Measurements from ENCODE around the gene CAND1. TPM values are rescaled to one million over a fixed set of nuclear protein-coding genes. Genes with fewer than 3 reads are reported as not detected.

The CAND1 gene
- total RNA-seq, 5 donors from 2014 or later (not counting 1 experiment from before 2014, with no cell fraction given): 91.4 to 113 (median 107) TPM

- Histone ChIP-seq H3K27ac (ENCODE audit: low read length) (no peak overlapping the region), H3K4me1 (ENCODE audit: control insufficient read depth in 1 of 2, extremely low read depth in 1 of 2, insufficient read depth in 2 of 2, low read length in 2 of 2) (no peaks in the 10 kb centered on the region), H3K4me3 (ENCODE audit: control insufficient read depth in 1 of 2, extremely low read depth in 1 of 2, low read length in 1 of 2) (no peak overlapping the region), H3K27me3 (replicated peaks in 1 of 2; ENCODE audit: control insufficient read depth in 2 of 2, extremely low read depth in 1 of 2, insufficient read depth in 2 of 2, low read length in 1 of 2) (no peaks in the 10 kb centered on the region), H3K36me3 (ENCODE audit: control insufficient read depth in 2 of 2, extremely low read depth in 1 of 2, insufficient read depth in 1 of 2, low read length in 1 of 2) (no peaks in the 10 kb centered on the region), H3K9me3 (no peaks in the 10 kb centered on the region)
- H3K9me3 Mint-ChIP-seq: no peaks in the 10 kb centered on the region
- POLR2A ChIA-PET: interaction anchor here (0.5 to 0.6 kb wide), 3 partner anchors 8 to 303 kb away, joined by 4 to 5 read pairs (median 5); no protein-coding TSS in a partner anchor
- no peaks in the 10 kb centered on the region for H3K4me1 Mint-ChIP-seq
- no peak for DNase-seq
- H3K27ac Mint-ChIP-seq: no peak overlapping the region
- no peak overlapping the region for H3K4me3 Mint-ChIP-seq
- CTCF ChIA-PET: interaction anchor here (0.6 to 1.0 kb wide), 4 partner anchors 8 to 1449 kb away, joined by 3 to 5 read pairs (median 4); no protein-coding TSS in a partner anchor
- no peak for ATAC-seq (replicated peaks in 1 of 4)
- no peaks in the 10 kb centered on the region for H3K27me3 Mint-ChIP-seq
- no peaks in the 10 kb centered on the region for H3K36me3 Mint-ChIP-seq
These were observed 95.1 kb downstream of the CAND1 start for GRCh38 chr12:67364228-67364627.

- no peaks in the 10 kb centered on the region for H3K9me3 Mint-ChIP-seq
- H3K27me3 Mint-ChIP-seq: no peaks in the 10 kb centered on the region
- H3K27ac Mint-ChIP-seq: no peak overlapping the region
- H3K4me3 Mint-ChIP-seq: no peak overlapping the region
- Histone ChIP-seq H3K9me3 (no peaks in the 10 kb centered on the region), H3K27ac (ENCODE audit: low read length) (no peak overlapping the region), H3K36me3 (ENCODE audit: control insufficient read depth in 2 of 2, extremely low read depth in 1 of 2, insufficient read depth in 1 of 2, low read length in 1 of 2) (no peaks in the 10 kb centered on the region), H3K27me3 (replicated peaks in 1 of 2; ENCODE audit: control insufficient read depth in 2 of 2, extremely low read depth in 1 of 2, insufficient read depth in 2 of 2, low read length in 1 of 2) (no peaks in the 10 kb centered on the region), H3K4me3 (ENCODE audit: control insufficient read depth in 1 of 2, extremely low read depth in 1 of 2, low read length in 1 of 2) (no peak overlapping the region), H3K4me1 (ENCODE audit: control insufficient read depth in 1 of 2, extremely low read depth in 1 of 2, insufficient read depth in 2 of 2, low read length in 2 of 2) (no peaks in the 10 kb centered on the region)
- DNase-seq (no peak), ATAC-seq (replicated peaks in 1 of 4) (no peak)
- no peaks in the 10 kb centered on the region for H3K36me3 Mint-ChIP-seq
- POLR2A ChIA-PET: no interaction called here
- CTCF ChIA-PET: interaction anchor here (1.0 kb wide), 2 partner anchors 9 kb away, joined by 4 to 5 read pairs; no protein-coding TSS in a partner anchor
- no peaks in the 10 kb centered on the region for H3K4me1 Mint-ChIP-seq
These were observed 96.0 kb downstream of the CAND1 start for GRCh38 chr12:67365131-67365530.

GRCh38 chr12:67367843-67368242 lies 98.7 kb downstream of the CAND1 start:
- POLR2A ChIA-PET: no interaction called here
- H3K27ac ChIP-seq (ENCODE audit: low read length): no peak overlapping the region
- Mint-ChIP-seq H3K27ac (no peak overlapping the region), H3K9me3 (peaks cover 0 to 9% (median 5%) of the 10 kb centered on the region in 3 donors), H3K36me3 (peaks cover 3% of the 10 kb centered on the region), H3K4me1 (no peaks in the 10 kb centered on the region), H3K4me3 (no peak overlapping the region), H3K27me3 (no peaks in the 10 kb centered on the region)
- no peaks in the 10 kb centered on the region for H3K9me3 ChIP-seq
- no peaks in the 10 kb centered on the region for H3K27me3 ChIP-seq (replicated peaks in 1 of 2; ENCODE audit: control insufficient read depth in 2 of 2, extremely low read depth in 1 of 2, insufficient read depth in 2 of 2, low read length in 1 of 2)
- no CpG with 5 or more reads among the region's 1 CpG for WGBS (ENCODE audit: insufficient coverage)
- H3K36me3 ChIP-seq (ENCODE audit: control insufficient read depth in 2 of 2, extremely low read depth in 1 of 2, insufficient read depth in 1 of 2, low read length in 1 of 2): no peaks in the 10 kb centered on the region
- ATAC-seq (replicated peaks in 1 of 4): no peak
- no peak for DNase-seq
- H3K4me3 ChIP-seq (ENCODE audit: control insufficient read depth in 1 of 2, extremely low read depth in 1 of 2, low read length in 1 of 2): no peak overlapping the region
- no peaks in the 10 kb centered on the region for H3K4me1 ChIP-seq (ENCODE audit: control insufficient read depth in 1 of 2, extremely low read depth in 1 of 2, insufficient read depth in 2 of 2, low read length in 2 of 2)
- CTCF ChIA-PET: no interaction called here

Data from T-cell (primary cell).